ENCODE measurements around the gene CATSPERE.

The CATSPERE gene

GRCh38 chr1:244461245-244462071, at the start of gene CATSPERE:
Gene CATSPERE, plus strand, starts transcription at chr1:244461273. Its CDS starts 157 bp downstream, at chr1:244461430.
- peak; percentile 36 to 88 for DNase-seq

- no peak for DNase-seq
Observed at GRCh38 chr1:244412176-244412575, 48.9 kb upstream of the CATSPERE start.

- DNase-seq, result no peak
Observed at GRCh38 chr1:244413736-244414135, 47.3 kb upstream of the CATSPERE start.

GRCh38 chr1:244414543-244414942, 46.5 kb upstream of the CATSPERE start:
- no peak for DNase-seq

GRCh38 chr1:244419024-244419423, 42.0 kb upstream of the CATSPERE start:
- no peak for DNase-seq

GRCh38 chr1:244422174-244422573, 38.9 kb upstream of the CATSPERE start:
- DNase-seq, result no peak

GRCh38 chr1:244424649-244425334, 36.3 kb upstream of the CATSPERE start:
- DNase-seq, result no peak

GRCh38 chr1:244427647-244428046, 33.4 kb upstream of the CATSPERE start:
- no peak for DNase-seq

GRCh38 chr1:244429818-244430217, 31.3 kb upstream of the CATSPERE start:
- DNase-seq, result no peak

GRCh38 chr1:244431166-244431565, 29.9 kb upstream of the CATSPERE start:
- no peak for DNase-seq

GRCh38 chr1:244435562-244436205, 25.4 kb upstream of the CATSPERE start:
- DNase-seq, result no peak

- no peak for DNase-seq
Observed at GRCh38 chr1:244436336-244437085, 24.6 kb upstream of the CATSPERE start.

- no peak for DNase-seq
Observed at GRCh38 chr1:244437086-244437468, 24.0 kb upstream of the CATSPERE start.

GRCh38 chr1:244439391-244440032, 21.6 kb upstream of the CATSPERE start:
- no peak for DNase-seq

GRCh38 chr1:244442850-244443249, 18.2 kb upstream of the CATSPERE start:
- DNase-seq, result no peak

- peak; percentile 94 to 96 for DNase-seq
Observed at GRCh38 chr1:244444854-244445253, 16.2 kb upstream of the CATSPERE start.

- peak; percentile 11 to 32 for DNase-seq
Observed at GRCh38 chr1:244445320-244446181, 15.5 kb upstream of the CATSPERE start.

- no peak for DNase-seq
Observed at GRCh38 chr1:244447024-244447423, 14.0 kb upstream of the CATSPERE start.

GRCh38 chr1:244447552-244447951, 13.5 kb upstream of the CATSPERE start:
- DNase-seq, result no peak

- no peak for DNase-seq
Observed at GRCh38 chr1:244448279-244449036, 12.6 kb upstream of the CATSPERE start.

All from NCI-H526 (cell line).